Right renal pelvis (tissue), 4 donors: ENCODE results near the gene UNC13B. TPM values are rescaled to one million over a fixed set of nuclear protein-coding genes. Genes with fewer than 3 reads are reported as not detected.

Experiments
- DNase-seq, 4 donors: peaks; one replicate each; pipeline ENCODE4 v3.0.0-alpha.2; 2013; ENCODE audit warnings: low read depth in 4 of 4, low spot score in 3 of 4, missing footprints in 1 of 4
- polyA plus RNA-seq, 4 donors: library from polyadenylated mRNA; unstranded; fragments of 120-200 nt; gene quantifications; one replicate each; pipeline ENCODE4 v1.2.1, GENCODE V29; 2013; ENCODE audit not compliant: insufficient read length in 4 of 4

The UNC13B gene
- polyA plus RNA-seq, 4 donors: 25.1 to 27.6 (median 26.6) TPM

DNA sequence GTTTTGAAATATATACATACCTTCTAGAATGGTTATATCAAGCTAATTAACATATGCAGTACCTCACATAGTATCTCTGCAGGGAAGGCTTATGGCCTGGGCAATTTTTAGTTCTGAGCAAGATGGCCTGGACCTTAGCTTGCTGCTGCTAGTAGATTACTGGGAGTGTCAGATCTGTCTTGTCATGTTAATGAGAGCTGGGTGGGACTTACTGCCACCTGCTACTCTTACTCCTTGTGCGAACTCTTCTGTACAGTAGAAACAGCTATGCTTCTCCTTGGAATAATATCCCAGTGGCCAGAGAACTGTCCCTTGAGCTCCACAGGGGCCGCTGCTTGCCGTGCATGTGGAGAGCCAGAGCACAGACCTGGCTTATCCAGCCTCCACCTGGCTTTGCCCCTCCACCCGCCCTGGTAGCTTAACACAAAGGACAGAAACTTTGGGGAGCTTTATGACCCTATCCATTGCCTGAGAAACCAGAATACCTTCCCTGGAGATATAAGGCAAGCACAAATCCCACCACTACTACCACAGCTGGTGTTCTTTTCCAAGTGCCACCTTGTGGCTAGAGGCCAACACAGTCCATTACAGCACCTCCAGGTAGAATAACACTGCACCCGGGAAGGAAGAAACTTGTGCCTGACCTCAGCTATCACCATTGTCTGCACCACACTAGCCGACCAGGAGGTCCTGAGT lies 253.7 kb downstream of the UNC13B start:
- DNase-seq: no peak

DNA sequence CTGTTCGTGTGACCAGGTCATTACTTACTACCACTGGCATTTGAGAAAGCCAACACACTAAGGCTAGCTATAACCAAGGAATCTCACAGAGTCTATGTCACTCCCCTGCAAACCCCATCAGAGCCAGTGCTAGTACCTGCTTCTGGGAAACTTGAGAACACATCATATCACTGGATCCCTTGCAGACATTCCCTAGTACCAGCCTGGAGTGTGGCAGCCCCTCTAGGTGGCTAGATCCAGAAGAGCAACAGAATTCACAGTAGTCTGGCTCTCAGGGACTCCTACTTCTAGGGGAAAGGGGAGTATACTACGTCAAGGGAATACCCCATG lies 254.3 kb downstream of the UNC13B start:
- no peak for DNase-seq

DNA sequence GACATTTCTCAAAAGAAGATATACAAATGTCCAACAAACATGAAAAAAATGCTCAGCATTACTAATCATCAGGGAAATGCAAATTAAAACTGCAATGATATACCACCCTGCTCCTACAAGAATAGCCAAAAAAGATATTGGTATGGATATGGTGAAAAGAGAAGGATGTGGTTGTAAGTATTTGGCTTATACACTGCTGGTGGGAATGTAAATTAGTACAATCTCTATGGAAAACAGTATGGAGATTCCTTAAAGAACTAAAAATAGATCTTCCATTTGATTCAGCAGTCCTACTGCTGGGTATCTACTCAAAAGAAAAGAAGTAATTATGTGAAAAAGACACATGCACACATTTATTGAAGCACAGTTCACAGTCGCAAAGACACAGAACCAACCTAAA lies 260.5 kb downstream of the UNC13B start:
- DNase-seq: no peak

DNA sequence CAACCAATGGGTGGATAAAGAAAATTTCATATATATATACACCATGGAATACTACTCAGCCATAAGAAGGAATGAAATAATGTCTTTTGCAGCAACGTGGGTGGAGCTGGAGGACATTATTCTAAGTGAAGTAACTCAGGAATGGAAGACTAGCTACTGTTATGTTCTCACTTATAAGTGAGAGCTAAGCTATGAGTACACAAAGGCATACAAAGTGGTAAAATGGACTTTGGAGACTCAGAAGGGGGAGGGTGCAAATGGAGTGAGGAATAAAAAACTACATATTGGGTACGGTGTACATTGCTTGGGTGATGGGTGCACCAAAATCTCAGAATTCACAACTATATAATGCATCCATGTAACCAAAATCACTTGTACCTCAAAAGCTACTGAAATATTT lies 260.9 kb downstream of the UNC13B start:
- no peak for DNase-seq

DNA sequence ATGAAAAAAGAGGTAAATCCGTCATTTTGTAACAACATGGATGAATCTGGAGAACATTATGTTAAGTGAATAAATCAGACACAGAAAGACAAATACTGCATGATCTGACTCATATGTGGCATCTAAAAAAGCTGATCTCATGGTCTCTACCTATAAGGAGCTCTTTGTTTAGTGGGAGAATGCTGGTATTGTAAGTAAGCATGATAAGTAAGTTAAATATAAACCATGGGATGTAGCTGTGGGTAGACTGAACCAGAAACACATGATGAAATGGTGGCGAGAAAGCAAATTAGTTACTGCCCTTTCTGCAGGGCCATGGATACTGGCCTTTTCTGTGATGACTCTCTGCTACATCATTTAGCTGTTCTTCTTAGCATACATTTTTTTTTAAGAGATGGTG lies 261.7 kb downstream of the UNC13B start:
- DNase-seq: no peak

DNA sequence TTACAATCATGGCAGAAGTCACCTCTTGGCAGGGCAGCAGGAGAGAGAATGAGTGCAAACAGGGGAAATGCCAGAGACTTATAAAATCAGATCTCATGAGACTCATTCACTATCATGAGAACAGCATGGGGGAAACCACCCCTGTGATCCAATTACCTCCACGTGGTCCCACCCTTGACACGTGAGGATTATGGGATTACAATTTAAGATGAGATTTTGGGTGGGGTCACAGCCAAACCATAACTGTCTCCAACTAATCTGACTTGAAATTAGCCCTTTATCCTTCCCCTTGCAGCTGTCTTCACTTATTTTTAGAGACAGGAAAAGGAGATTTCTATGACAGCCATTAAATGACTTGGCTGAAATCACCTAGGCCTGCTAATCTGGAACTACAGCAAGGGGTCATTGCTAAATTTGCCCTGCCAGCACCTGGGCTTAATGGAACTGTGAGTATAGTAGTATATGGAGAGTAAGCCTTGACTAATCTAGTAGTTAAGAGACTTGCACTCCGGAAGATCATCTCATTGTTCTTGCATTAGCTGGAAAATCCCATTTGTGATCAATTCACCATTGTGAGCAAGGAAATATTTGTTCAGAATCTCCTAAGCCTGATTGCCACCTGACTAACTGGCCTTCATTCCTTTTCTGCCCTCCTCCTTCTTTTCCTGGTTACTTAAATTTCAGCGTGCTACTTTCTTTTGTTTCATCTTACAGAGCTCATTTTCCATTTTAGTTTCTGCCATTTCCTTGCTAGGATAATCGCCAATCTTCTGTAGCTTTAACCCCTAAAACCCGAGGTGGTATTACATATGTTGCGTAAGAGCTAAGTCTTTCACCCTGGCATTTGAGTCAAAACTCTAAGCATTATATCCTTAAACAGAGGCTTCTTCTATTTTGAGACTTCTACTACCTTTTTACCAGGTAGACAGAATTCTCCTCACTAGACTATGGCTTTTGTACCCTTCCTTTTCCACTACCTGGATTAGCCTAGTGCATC lies 262.8 kb downstream of the UNC13B start:
- no peak for DNase-seq

DNA sequence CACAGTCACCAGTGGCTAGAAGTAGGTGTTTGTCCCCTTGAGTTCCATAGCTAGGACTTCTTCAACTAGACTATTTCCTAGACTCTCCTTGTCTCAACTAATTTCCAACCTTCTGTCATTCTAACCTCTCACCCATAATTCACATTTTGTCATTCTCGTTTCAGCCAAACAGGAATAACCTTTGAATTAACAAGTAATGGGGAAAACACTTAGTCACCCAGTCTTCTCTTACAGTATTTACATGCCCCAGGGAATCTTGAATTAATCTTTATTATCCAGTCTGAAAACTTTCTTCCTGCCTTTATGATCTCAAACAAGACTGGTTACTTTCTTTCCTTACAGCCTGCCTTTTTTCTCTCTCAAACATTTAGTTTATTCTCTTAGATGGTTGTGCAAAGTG lies 264.8 kb downstream of the UNC13B start:
- no peak for DNase-seq

DNA sequence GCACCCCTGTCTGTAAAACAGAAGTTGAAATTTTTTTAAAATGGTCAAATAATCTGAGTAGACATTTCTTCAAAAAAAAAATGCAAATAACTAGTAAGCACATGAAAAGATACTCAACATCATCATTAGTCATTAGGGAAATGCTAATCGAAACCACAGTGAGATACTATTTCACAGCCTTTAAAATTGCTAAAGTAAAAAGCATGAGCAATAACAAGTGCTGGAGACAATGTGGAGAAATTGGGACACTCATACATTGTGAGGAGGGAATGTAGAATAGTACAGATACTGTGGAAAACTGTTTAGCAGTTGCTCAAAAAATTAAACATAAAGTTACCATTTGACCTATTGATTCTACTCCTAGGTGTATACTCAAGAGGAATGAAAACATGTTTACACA lies 269.7 kb downstream of the UNC13B start:
- DNase-seq: no peak

DNA sequence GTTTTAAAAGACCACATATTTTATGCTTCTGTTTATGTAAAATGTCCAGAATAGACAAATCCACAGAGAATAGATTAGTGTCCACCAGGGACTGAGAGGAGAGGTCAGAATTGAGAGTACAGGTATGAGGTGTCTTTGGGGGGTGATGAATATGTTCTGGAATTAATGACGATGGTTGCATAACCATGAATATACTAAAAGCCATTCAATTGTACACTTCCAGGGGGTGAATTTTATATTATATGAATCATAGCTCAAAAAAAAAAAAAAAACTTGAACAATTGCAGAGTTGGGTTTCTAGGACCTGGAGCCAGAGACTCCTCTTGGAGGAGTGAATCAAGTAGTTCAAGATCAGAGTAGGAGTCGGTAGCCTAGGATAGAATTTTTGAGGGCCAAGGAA lies 270.3 kb downstream of the UNC13B start:
- DNase-seq: no peak

DNA sequence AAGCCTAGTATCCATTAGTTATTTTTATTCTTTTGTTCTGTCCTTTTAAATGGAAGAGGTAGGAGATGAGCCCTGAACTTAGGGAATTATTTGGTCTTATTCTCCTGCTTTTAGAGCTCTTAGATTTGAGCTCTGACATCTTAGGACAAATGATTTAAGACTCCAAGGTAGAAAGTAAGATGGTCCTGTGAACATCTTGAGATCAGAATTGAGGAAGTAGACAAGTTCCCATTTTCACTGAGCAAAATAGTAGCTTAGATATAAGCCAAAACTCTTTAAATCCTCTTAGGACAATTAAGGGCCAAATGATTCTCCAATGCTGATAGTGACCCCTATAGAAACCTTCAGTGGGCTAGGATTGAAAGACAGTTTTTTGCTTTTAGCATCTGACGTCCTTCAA lies 275.1 kb downstream of the UNC13B start:
- DNase-seq: no peak

DNA sequence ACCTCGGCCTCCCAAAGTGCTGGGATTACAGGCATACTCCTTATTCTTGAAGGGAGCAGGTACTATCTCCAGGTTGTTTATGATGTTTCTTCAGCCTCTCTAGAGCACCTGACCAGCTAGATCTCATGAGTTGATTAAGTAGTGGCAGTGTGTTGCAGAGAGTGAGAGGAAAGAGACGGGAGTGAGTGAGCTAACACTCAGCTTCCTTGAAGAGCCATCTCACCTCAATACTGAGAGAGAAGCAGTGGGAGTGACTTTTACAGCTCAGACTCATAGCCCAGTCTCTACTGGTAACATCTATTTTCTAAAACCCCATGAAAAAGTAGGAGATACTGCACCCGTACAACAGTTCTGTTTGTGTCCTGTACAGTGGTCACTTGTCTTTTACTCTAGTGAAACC lies 284.2 kb downstream of the UNC13B start:
- DNase-seq: no peak

DNA sequence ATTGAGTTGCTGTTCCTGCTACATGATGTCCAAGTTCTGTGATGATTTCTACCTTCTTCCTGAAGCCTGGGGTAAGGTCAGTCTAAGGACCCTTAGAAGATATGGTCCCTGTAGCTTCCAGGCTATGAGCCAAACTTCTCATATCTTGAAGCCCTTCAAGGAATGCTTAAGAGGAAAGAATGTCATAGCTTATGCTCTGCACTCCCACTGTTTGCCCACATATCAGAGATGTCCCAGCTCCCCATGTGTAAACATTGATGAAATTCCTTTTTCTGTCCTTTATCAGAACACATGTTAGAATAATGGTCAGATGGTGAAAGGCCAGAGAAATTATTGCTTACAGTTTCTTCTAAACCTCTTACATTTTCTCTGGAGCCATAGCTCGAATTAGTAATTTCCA lies 286.7 kb downstream of the UNC13B start:
- DNase-seq: no peak

DNA sequence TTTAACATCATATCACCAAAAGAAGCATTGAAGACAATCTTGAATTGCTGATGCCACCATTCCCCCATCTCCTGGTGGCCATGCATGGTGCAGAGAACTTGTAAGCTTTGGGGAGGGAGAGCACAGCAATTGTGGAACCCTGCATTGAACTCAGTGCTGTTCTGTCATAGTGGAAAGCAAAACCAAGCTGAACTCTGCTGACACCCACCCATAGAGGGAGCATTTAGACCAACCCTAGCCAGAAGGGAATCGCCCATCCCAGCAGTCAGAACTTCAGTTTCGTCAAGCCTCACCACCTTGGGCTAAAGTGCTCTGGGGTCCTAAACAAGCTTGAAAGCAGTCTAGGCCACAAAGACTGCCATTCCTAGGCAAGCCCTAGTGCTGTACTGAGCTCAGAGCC lies 290.7 kb downstream of the UNC13B start:
- DNase-seq: no peak

DNA sequence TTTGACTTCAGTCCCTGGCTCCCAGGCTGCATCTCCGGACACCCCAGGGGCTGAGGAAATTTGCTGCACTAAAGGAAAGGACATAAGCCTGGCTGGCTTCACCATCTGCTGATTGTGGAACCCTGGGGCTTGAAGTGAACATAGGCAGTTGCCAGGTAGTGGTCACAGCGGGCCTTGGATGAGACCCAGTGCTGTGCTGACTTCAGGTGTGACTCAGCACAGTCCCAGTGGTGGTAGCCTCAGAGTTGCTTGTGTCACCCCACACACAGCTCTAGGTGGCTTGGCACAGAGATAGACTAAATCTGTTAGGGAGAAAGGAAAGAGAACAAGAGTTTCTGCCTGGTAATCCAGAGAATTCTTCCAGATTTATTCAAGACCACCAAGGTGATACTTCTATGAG lies 292.0 kb downstream of the UNC13B start:
- no peak for DNase-seq

Other genes with a start within 250 kb of the UNC13B start
- gene PHF24, start 203.7 kb upstream of the UNC13B start, polyA plus RNA-seq: under 1 TPM; 0.13 to 0.25 (median 0.23) TPM
- 10 to 100 TPM; 10.3 to 11.4 (median 10.9) TPM for gene DNAJB5, start 172.3 kb upstream of the UNC13B start, polyA plus RNA-seq
- gene VCP, start 89.4 kb upstream of the UNC13B start, polyA plus RNA-seq: 100 to 1,000 TPM; 248 to 270 (median 261) TPM
- 10 to 100 TPM; 38.3 to 43.6 (median 39.1) TPM for gene FANCG, start 82.1 kb upstream of the UNC13B start, polyA plus RNA-seq
- 10 to 100 TPM; 30.9 to 38.3 (median 33.4) TPM for gene PIGO, start 65.4 kb upstream of the UNC13B start, polyA plus RNA-seq
- 100 to 1,000 TPM; 125 to 138 (median 129) TPM for gene STOML2, start 58.9 kb upstream of the UNC13B start, polyA plus RNA-seq
- gene ATOSB, start 46.1 kb upstream of the UNC13B start, polyA plus RNA-seq: 10 to 100 TPM; 12.7 to 14.8 (median 13.6) TPM